GM13977 (cell line): ENCODE measurements around the gene DHRS9.

Source experiments
- DNase-seq: peaks from one replicate; pipeline ENCODE4 v3.0.0; 2012; ENCODE audit warnings: low spot score
- in situ Hi-C: fragments of 300-500 bp; cut with MboI; formaldehyde crosslinking; loops from one replicate; pipeline ENCODE4 v1.12.0; 2022; ENCODE audit warnings: low sequenced_read_pairs, low pct_unique_long_range_greater_than_20kb, mixed read lengths, inconsistent platforms; ENCODE audit not compliant: unreplicated experiment
- TF ChIP-seq, protein P1 (sequence below): IDR thresholded peaks from 2 replicates; pipeline ENCODE4 v1.5.1; 2012; ENCODE audit warnings: mild to moderate bottlenecking, control low read depth; ENCODE audit not compliant: insufficient read depth; ENCODE audit errors: extremely low read depth, missing control alignments

DHRS9 gene

DNA sequence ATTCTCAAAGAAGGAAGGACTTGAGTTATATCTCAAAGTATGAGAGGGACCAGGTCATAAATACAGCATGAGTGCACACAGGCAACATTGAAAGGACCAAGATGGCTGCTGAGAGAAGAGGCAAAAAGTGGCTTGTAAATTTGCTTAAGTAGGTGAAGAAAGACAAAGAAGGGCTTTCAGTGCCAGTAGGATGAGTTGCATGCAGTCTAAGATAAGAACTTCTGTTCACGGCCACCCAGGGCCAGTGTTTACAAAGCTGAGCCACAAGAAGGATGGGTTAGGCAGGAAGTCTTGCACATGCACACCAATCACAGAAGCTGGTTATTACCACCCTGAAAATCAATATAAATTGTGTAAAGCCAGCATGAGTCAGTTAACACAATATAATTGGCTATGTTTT, 35.1 kb upstream of the DHRS9 start:
- TF ChIP-seq, protein P1, sequence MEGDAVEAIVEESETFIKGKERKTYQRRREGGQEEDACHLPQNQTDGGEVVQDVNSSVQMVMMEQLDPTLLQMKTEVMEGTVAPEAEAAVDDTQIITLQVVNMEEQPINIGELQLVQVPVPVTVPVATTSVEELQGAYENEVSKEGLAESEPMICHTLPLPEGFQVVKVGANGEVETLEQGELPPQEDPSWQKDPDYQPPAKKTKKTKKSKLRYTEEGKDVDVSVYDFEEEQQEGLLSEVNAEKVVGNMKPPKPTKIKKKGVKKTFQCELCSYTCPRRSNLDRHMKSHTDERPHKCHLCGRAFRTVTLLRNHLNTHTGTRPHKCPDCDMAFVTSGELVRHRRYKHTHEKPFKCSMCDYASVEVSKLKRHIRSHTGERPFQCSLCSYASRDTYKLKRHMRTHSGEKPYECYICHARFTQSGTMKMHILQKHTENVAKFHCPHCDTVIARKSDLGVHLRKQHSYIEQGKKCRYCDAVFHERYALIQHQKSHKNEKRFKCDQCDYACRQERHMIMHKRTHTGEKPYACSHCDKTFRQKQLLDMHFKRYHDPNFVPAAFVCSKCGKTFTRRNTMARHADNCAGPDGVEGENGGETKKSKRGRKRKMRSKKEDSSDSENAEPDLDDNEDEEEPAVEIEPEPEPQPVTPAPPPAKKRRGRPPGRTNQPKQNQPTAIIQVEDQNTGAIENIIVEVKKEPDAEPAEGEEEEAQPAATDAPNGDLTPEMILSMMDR: no peak

DNA sequence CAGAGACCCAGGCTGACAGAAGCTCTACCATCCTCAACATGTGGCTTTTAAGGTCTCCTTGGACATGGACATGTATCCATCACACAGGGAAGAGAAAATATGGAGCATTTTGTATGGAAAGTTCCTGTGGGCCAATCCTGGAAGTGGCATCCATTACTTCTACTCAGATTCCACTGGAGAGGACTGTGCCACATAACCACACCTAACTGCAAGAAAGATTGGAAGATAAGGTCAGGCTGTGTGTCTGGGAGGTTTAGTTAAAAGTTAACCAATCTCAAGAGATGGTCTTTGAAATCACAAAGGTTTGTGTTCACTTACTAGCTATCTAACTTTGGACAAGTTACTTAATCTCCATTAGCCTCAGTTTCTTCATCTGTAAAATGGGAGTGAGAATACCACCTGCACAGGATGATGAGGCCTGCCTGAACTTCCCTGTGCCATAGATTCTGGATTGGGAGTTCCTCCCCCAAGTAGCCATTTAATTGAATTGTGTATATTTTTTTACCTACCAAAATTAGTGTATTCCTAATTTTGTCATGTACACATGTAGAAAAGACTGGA, 34.3 kb upstream of the DHRS9 start:
- no peak for DNase-seq
- TF ChIP-seq, protein P1: no peak
- in situ Hi-C loops: loop anchor here (10.0 kb wide), 1 partner anchor 70 kb away; no protein-coding TSS in a partner anchor

More for the DNA sequence above, 35.1 kb upstream of the DHRS9 start:
- in situ Hi-C loops: loop anchor here (10.0 kb wide), 1 partner anchor 71 kb away; no protein-coding TSS in a partner anchor
- no peak for DNase-seq

DNA sequence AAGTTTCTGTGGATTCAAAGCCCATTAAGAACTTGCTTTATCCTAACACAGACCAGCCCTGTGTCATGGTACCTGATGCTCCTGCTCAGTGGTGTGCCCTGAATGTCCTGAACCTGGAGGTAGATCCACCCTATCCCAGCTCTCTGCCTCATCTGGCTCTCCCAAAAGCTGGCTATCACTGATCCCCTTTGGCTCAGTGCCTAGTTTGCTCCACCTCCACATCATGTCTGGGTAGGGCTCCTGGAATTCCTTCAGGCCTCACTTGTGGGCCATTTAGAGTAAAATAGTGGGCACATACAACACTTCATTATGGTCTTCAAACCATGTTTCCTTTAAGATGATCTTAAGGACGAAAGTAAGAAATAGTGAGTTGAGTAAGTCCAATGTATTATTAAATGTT, 33.5 kb upstream of the DHRS9 start:
- TF ChIP-seq, protein P1: no peak
- no peak for DNase-seq
- in situ Hi-C loops: loop anchor here (10.0 kb wide), 1 partner anchor 69 kb away; no protein-coding TSS in a partner anchor

DNA sequence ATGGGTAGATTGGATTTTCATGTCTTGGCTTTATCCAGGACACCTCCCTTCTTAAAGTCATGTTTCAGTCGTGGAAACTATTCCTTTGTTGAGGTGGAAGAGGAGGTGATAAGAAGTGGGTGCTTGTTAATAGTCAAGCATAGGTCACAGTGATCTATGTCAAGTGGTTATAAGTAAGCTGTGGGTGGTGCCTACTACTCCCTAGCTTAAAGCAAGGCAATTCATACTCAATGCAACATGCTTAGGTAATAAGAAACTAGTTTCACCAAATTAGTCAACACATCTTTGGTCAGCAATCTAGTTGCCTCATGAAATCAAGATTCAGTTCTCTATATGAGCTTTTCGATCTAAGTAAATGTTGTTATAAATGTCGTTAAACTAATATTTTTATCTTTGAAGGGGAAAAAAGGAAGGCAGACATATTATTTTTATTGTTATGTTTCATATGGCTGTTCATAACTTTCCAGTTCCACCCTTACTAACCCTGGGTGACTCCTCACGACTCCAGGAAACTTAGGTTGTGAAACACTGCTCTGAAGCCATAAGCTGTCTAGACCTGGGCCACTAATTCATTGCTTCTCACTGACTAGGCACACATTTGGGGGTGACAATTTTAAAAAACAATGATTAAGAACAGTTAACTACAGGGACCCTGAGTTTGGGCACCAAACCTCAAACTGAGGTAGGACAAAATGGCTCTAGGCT, 32.5 kb upstream of the DHRS9 start:
- TF ChIP-seq, protein P1: no peak
- DNase-seq: peak; percentile 34
- in situ Hi-C loops: loop anchor here (10.0 kb wide), 1 partner anchor 68 kb away; no protein-coding TSS in a partner anchor

DNA sequence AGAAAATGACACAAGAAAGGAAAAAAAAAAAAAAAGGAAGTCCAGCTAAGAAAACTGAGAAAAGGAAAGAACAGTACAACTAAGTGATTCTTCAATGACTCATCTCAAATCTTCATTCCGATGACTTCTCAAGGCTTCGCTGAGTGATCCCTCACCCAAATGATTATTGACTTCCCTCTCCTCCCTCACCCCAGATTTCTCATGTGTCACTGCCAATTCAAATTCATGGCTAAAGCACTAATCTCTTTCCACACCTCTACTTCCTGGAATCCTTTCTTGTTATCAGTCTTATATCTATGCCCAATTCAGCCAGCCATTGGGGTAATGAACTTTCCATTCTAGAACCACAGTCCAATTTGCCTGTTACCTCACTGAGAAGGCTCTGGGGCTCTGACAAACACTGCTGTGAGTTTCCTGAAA, 31.0 kb upstream of the DHRS9 start:
- in situ Hi-C loops: loop anchor here (10.0 kb wide), 1 partner anchor 66 kb away; no protein-coding TSS in a partner anchor
- DNase-seq: peak; percentile 12
- TF ChIP-seq, protein P1: no peak

DNA sequence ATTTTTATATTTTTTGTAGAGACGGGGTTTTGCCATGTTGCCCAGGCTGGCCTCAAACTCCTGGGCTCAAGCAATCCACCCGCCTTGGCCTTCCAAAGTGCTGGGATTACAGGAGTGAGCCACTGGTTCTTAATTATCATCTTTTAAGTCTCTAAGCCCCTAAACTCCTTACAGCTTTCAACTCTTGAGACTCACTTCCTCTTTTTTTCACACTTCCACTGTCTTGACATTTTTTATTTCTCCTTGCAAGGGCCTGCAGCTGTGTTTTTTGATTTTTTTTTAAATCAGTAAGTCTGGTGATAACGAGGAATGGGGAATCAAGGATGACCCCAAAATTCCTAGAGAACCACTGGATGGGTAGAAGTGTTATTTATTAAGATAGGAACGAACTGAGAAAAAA, 29.7 kb upstream of the DHRS9 start:
- TF ChIP-seq, protein P1: no peak
- DNase-seq: peak; percentile 15
- in situ Hi-C loops: loop anchor here (10.0 kb wide), 1 partner anchor 65 kb away; no protein-coding TSS in a partner anchor
